Lower leg skin (tissue), 4 donors: ENCODE data around the gene ACKR3. TPM values are rescaled to one million over a fixed set of nuclear protein-coding genes. Genes with fewer than 3 reads are reported as not detected.

Experiments
- DNase-seq, 2 donors: peaks; one replicate each; pipeline ENCODE4 v3.0.0-alpha.2; 2019; ENCODE audit warnings: low spot score in 2 of 2
- H3K4me3 ChIP-seq: fragments of 200-600 bp; sonication (generic); 2 replicates; pipeline ENCODE4 v1.5.1; 2017; ENCODE audit warnings: mild to moderate bottlenecking, low read depth; ENCODE audit not compliant: poor library complexity, severe bottlenecking
- CTCF ChIP-seq, 3 donors: fragments of 450-650 bp; IDR thresholded peaks; one replicate each; pipeline ENCODE4 v1.5.1; 2016; ENCODE audit warnings: antibody characterized with exemption in 3 of 3, mild to moderate bottlenecking in 3 of 3, moderate library complexity in 2 of 3
- POLR2A ChIP-seq, 2 donors: fragments of 450-650 bp; IDR thresholded peaks; one replicate each; pipeline ENCODE4 v1.6.1; 2016 to 2017; ENCODE audit warnings: antibody characterized with exemption in 2 of 2, mild to moderate bottlenecking in 1 of 2, moderate library complexity in 1 of 2
- WGBS, 2 donors: methylation state at CpG; one replicate each; pipeline ENCODE4 v1.1.5; 2018; 5-methylcytosine and 5-hydroxymethylcytosine counted together
- intact Hi-C: fragments of 100-400 bp; cut with DNase I; formaldehyde crosslinking; loops from one replicate; pipeline ENCODE4 v1.15.0; 2023; ENCODE audit warnings: low total_unique reads
- total RNA-seq, 4 donors: library from RNA; depleted of rRNA; stranded (reverse); fragments of >200 nt; gene quantifications; one replicate each; pipeline ENCODE4 v1.1.0, GENCODE V29; 2016

The ACKR3 gene
- total RNA-seq, 4 donors from 2014 or later, result 6.7 to 25.0 (median 16.7) TPM

- TF ChIP-seq CTCF (IDR thresholded peaks at IDR 0.05), result no peak
- no peak for TF ChIP-seq POLR2A (IDR thresholded peaks at IDR 0.05)
- H3K4me3 ChIP-seq, result no peak overlapping the region
- DNase-seq, result peak in 1 of 2 donors; percentile 74
- intact Hi-C loops, result no loop called here
- WGBS, 2 donors, result 86 to 95% methylated on average over 16 of the region's 16 CpGs
Observed at GRCh38 chr2:236629961-236630872, 60.6 kb downstream of the ACKR3 start.

- 41 to 47% methylated on average over 15 of the region's 15 CpGs for WGBS, 2 donors
- intact Hi-C loops, result no loop called here
Observed at GRCh38 chr2:236631281-236631855, 61.7 kb downstream of the ACKR3 start.

GRCh38 chr2:236631856-236632291 is 62.2 kb downstream of the ACKR3 start:
- DNase-seq, result peak in 1 of 2 donors; percentile 82
- intact Hi-C loops, result no loop called here
- no peak overlapping the region for H3K4me3 ChIP-seq
- no peak for TF ChIP-seq POLR2A (IDR thresholded peaks at IDR 0.05)
- no peak for TF ChIP-seq CTCF (IDR thresholded peaks at IDR 0.05)
- WGBS, 2 donors, result 92 to 97% methylated on average over 11 of the region's 11 CpGs

More at GRCh38 chr2:236631281-236631855, 61.7 kb downstream of the ACKR3 start:
- peak in 1 of 2 donors; percentile 79 for DNase-seq
- TF ChIP-seq POLR2A (IDR thresholded peaks at IDR 0.05), result no peak
- TF ChIP-seq CTCF (IDR thresholded peaks at IDR 0.05), result no peak
- H3K4me3 ChIP-seq, result no peak overlapping the region
